Muscle layer of colon (tissue), 2 donors: ENCODE data around the gene POMGNT1.

Experiments
- H3K27ac ChIP-seq: one replicate; pipeline ENCODE4 v1.7.0; 2013; ENCODE audit warnings: low read depth, mild to moderate bottlenecking, low read length, moderate library complexity
- H3K27me3 ChIP-seq, 2 donors: one replicate each; pipeline ENCODE4 v1.7.0; 2013; ENCODE audit warnings: low read length in 2 of 2, mild to moderate bottlenecking in 2 of 2; ENCODE audit not compliant: insufficient read depth in 2 of 2, control insufficient read depth in 1 of 2
- H3K36me3 ChIP-seq: one replicate; pipeline ENCODE4 v1.7.0; 2013; ENCODE audit warnings: mild to moderate bottlenecking, low read length; ENCODE audit not compliant: insufficient read depth
- H3K4me1 ChIP-seq: one replicate; pipeline ENCODE4 v1.7.0; 2013; ENCODE audit warnings: mild to moderate bottlenecking, low read length; ENCODE audit not compliant: insufficient read depth
- H3K4me3 ChIP-seq, 2 donors: one replicate each; pipeline ENCODE4 v1.7.0; 2013; ENCODE audit warnings: low read length in 2 of 2, low read depth in 1 of 2, mild to moderate bottlenecking in 1 of 2, moderate library complexity in 1 of 2
- H3K9ac ChIP-seq: one replicate; pipeline ENCODE4 v1.7.0; 2013; ENCODE audit warnings: low read length
- H3K9me3 ChIP-seq: one replicate; pipeline ENCODE4 v1.7.0; 2013; ENCODE audit warnings: mild to moderate bottlenecking, low read length
- donor health status: abdominal sarcoma.
- donor health status: Adenocarcinoma of cecum.

POMGNT1 gene

DNA sequence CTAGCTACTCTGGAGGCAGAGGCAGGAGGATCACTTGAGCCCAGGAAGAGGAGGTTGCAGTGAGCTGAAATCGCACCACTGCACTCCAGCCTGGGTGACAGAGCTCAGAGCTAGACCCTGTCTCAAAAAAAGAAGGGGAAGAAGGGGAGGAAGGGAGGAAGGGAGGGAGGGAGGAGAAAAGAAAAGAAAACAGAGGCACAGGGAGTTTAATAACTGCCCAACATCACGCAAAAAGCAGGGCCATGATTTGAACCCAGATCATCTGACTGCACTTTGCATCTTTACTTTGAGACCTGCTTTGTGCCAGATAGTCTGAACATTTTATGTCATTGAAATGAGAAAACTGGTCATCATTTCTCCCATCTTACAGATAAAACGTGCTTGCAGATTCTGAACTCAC, 6.9 kb upstream of the POMGNT1 start:
- peaks cover 30% of the 10 kb centered on the region for H3K4me1 ChIP-seq
- no peak overlapping the region for H3K9ac ChIP-seq
- no peaks in the 10 kb centered on the region for H3K36me3 ChIP-seq
- H3K27me3 ChIP-seq = no peaks in the 10 kb centered on the region
- peak overlapping the region; percentile 3 for H3K27ac ChIP-seq
- no peaks in the 10 kb centered on the region for H3K9me3 ChIP-seq
- H3K4me3 ChIP-seq = peak overlapping the region in 1 of 2 donors; percentile 92

DNA sequence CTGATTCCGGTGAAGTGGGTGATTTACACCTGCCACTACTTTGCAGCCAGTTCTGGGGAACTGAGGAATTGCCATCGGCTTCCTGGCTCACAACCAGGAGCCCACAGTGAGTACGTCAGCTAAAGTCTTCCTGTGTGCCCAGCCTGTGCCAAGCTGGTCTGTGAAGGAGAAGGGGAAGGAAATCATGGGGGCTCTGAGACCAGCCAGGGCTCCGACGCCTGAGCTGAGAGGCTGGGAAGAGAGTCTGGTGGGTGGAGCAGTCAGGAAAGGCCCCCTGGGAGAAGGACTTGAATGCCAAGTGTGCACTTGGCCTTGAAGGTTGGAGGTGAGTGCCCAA, 6.1 kb upstream of the POMGNT1 start:
- Histone ChIP-seq H3K4me1 (peaks cover 30% of the 10 kb centered on the region), H3K9ac (peak overlapping the region; percentile 93), H3K4me3 (peak overlapping the region; percentile 92), H3K27me3 (no peaks in the 10 kb centered on the region), H3K9me3 (no peaks in the 10 kb centered on the region), H3K36me3 (no peaks in the 10 kb centered on the region), H3K27ac (peak overlapping the region; percentile 86)

DNA sequence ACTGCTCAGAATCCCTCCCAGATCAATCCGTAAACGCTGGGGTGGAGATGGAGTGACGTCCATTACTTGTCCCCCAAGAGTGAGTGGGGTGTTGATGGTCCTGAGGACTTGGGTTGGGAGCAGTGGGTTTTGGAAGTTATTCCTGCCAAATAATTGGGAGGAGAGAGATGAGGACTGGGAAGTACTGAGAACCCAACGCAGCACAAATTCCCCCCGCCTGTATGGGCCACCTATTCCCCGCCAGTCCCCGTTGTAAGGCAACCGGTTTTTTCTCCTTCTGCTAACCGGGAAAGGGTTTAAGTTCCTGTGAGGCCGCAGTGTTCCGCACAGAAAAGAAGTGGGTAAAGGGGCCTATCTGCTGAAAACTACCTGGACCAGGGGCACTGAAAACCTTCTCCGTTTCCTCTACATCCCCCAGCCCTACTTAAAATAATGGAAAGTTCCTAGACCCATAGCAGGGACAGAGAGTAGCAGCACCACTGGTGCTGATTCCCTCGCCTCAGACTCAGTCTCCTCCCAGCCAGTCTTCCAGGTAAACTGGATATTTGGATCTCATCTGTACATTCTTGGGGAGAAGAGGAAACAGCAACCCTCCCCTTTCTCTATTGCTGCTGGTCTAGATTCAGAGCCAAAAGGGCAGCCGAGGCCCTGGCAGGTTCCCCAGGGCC, 5.6 kb upstream of the POMGNT1 start:
- Histone ChIP-seq H3K27me3 (no peaks in the 10 kb centered on the region), H3K9ac (peak overlapping the region; percentile 93), H3K36me3 (no peaks in the 10 kb centered on the region), H3K4me1 (peaks cover 33% of the 10 kb centered on the region), H3K27ac (peak overlapping the region; percentile 86), H3K4me3 (peak overlapping the region; percentile 92), H3K9me3 (no peaks in the 10 kb centered on the region)

DNA sequence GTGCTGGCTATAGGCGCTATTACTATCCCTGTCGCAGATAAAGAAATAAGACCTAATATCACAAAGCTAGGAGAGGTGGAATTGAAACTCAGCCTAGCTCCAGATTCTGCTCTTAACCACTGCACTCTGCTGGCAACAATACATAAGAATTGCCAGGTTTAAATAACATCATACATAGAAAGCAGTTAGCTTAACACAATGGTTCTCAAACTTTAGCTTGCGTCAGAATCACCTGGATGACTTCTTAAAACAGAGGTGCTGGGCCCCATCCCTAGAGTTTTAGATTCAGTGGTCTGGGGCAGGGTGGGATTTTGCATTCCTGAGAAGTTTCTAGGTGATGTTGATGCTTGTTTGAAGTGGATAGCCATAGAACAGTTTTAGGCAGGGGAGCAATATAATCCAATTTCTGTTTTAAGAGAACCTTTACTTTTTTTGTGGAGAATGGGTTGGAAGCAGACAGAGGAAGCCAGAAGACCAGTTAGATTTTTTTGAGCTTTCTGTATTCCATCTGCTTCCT, 1.1 kb upstream of the POMGNT1 start:
- H3K9me3 ChIP-seq = no peaks in the 10 kb centered on the region
- H3K9ac ChIP-seq = no peak overlapping the region
- peaks cover 26% of the 10 kb centered on the region for H3K36me3 ChIP-seq
- H3K27ac ChIP-seq = no peak overlapping the region
- peaks cover 30% of the 10 kb centered on the region for H3K4me1 ChIP-seq
- H3K27me3 ChIP-seq = no peaks in the 10 kb centered on the region
- peak overlapping the region in 1 of 2 donors; percentile 84 for H3K4me3 ChIP-seq

DNA sequence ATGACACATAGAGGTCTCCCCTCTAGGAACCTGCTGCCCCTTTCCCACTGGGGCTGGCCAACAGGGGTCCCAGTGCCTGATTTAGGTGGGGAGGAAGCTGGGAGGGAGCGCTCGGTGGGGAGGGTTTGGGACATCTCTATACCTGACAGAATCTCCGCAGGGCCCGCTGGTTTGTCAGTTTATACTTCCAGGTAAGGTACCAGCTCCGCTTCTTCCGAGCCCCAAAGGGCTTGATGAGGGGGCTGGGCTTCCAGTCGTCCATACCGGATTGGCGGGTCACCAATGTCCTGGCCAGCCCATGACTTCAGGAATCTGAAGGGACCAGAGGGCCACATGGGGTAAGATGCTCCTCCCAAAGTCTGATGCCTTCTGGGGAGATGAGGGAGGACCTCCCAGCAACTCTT, 672 bp downstream of the POMGNT1 start:
- H3K36me3 ChIP-seq = peaks cover 42% of the 10 kb centered on the region
- no peaks in the 10 kb centered on the region for H3K9me3 ChIP-seq
- no peaks in the 10 kb centered on the region for H3K27me3 ChIP-seq
- H3K4me1 ChIP-seq = peaks cover 25% of the 10 kb centered on the region
- H3K4me3 ChIP-seq = peak overlapping the region; percentile 93 to 99
- H3K9ac ChIP-seq = peak overlapping the region; percentile 92
- peak overlapping the region; percentile 42 for H3K27ac ChIP-seq

DNA sequence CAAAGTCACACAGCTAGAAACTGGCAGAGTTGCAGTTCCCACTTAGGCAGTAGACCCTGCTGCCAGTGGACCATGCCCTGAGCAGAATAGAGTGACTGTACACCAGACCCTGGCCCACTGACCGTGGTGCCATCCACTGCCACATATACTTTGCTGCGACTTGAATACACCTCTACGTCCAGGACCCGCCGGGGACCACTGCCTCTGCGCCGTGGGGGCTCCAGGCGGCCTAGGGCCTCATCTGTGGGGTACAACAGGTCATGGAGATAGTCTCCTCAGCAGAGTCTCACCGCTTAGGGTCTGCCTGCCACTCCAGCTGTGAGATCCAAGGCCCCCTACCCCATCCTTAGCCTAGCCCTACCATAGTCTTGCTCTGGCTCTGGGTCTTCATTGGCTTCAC, 1.6 kb downstream of the POMGNT1 start:
- no peak overlapping the region for H3K27ac ChIP-seq
- no peaks in the 10 kb centered on the region for H3K27me3 ChIP-seq
- H3K36me3 ChIP-seq = peaks cover 50% of the 10 kb centered on the region
- H3K4me1 ChIP-seq = peaks cover 21% of the 10 kb centered on the region
- no peaks in the 10 kb centered on the region for H3K9me3 ChIP-seq
- H3K9ac ChIP-seq = no peak overlapping the region
- no peak overlapping the region for H3K4me3 ChIP-seq

DNA sequence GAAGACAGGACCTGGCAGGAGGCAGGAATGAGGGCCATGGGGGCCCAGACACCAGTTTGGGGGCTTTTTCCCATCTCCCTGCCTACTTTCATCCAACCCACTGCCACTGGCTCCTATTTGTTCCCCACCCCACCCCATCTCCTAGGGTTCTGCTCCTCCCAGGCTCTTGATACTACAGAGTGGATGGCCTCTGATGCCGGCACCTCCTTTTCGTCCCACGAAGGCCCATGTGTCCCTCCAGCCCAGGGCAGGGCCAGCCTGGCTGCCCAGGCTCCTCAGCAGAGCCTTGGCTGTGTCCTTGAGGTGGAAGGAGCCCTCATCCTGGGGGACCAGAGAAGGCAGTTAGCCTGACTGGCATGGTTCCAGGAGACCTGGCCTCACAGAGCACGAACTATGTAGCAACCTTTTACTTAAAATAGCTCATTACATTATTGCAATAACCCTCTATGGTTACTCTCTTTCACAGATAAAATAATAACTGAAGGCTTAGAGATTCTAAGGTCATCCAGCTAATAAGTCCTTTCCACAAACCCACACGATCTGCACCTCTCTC, 3.5 kb downstream of the POMGNT1 start:
- Histone ChIP-seq H3K4me3 (no peak overlapping the region), H3K4me1 (peaks cover 21% of the 10 kb centered on the region), H3K9me3 (no peaks in the 10 kb centered on the region), H3K27me3 (no peaks in the 10 kb centered on the region), H3K36me3 (peaks cover 60% of the 10 kb centered on the region), H3K9ac (no peak overlapping the region), H3K27ac (no peak overlapping the region)

DNA sequence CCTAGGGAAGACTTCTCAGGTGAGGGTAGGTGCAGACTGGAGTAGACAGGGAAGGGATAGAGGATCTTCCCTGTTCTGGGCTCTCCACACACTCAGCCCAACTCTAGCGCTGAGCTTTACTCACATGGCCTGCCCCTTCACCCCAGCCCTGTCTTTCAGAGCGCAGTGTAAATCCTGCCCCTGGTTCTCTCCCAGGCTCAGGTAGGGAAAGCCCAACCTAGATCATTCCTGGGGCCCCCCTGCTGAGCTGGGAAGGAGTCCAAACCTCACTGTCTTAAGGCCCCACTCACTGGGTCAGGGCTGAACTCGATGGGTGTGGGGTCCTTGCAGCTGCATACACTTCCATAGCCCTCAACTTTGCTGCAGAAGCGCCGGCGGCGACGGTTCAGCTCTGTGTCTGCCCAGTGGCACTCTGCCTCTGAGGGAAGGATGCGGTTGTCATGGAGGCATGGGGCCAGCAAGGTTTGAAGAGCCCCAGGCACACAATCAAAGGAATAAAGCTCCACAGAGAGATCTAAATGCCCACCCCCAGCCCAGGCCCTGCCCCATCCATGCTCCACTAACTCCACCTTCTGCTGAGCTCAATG, 4.2 kb downstream of the POMGNT1 start:
- Histone ChIP-seq H3K4me1 (peaks cover 20% of the 10 kb centered on the region), H3K27ac (no peak overlapping the region), H3K27me3 (no peaks in the 10 kb centered on the region), H3K9me3 (no peaks in the 10 kb centered on the region), H3K36me3 (peaks cover 65% of the 10 kb centered on the region), H3K4me3 (no peak overlapping the region), H3K9ac (no peak overlapping the region)

DNA sequence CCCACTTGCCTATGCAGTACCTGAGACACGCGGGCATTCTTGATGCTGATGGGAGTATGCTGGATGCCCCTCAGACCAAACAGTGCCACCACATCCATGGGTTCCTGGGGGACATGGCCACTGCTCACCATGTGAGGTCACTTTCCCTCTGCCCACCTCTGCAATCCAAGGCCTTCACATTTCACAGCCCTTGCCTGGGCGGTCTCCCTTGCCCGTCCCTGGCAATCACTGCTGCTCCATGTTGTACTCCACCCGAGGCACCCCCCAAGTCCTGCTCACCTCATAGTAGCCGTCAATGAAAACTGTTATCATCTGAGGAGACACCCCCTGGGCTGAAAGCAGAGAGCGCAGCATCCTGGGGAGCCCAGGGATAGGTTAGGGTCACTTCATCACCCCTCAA, 4.9 kb downstream of the POMGNT1 start:
- Histone ChIP-seq H3K4me1 (peaks cover 15% of the 10 kb centered on the region), H3K27ac (no peak overlapping the region), H3K4me3 (no peak overlapping the region), H3K9me3 (no peaks in the 10 kb centered on the region), H3K9ac (no peak overlapping the region), H3K27me3 (no peaks in the 10 kb centered on the region), H3K36me3 (peaks cover 65% of the 10 kb centered on the region)

DNA sequence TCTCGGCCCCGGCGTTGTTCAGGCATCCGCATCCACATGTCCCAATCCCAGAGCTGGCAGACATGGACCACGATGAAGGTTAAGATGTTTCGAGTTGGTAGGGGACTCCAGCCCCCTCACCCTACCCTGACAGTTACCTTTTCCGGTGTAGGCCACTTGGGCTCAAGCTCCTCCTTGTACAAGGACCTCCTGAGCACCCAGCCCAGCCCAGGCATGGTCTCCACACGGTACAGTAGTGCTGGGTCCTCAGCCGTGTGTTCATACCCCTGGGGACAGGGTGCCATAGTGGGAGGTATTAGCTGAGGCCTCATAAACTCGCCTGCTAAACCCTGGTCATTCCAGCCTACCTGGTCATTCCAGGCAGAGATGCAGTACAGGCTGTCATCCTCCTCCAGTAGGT, 6.1 kb downstream of the POMGNT1 start:
- Histone ChIP-seq H3K4me3 (no peak overlapping the region), H3K4me1 (peaks cover 7% of the 10 kb centered on the region), H3K27ac (no peak overlapping the region), H3K36me3 (peaks cover 65% of the 10 kb centered on the region), H3K27me3 (no peaks in the 10 kb centered on the region), H3K9ac (no peak overlapping the region), H3K9me3 (no peaks in the 10 kb centered on the region)

DNA sequence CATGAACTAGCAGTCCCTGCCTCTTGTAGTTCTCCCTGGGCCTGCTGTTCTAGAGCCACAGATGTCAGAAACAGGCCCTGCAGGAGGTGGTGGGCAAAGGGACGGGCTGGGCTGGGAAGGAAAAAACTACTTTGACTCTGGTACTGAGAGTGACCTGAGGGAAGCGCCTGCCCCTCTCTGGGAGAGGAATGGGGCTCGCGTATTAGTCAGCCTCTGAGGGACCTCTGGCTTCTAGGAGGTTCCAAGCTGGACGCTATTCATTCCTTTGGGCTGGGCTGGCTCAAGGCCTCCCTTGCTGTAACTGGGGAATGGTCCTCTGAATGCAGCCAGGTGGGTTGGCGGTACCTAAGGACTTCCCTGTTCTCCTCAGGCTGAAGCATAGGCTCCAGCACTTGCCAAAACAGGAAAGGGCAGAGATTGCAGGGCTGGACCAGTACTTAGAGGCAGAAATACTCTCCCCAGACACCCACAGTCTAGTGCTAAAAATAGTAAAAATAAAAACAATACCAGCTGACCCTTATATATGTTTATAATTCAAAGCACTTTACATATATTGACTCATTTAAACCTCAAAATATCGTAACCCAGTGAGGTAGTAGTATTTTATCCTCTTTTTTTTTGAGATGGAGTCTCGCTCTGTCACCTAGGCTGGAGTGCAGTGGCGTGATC, 7.1 kb downstream of the POMGNT1 start:
- Histone ChIP-seq H3K36me3 (peaks cover 58% of the 10 kb centered on the region), H3K27ac (no peak overlapping the region), H3K27me3 (no peaks in the 10 kb centered on the region), H3K9ac (no peak overlapping the region), H3K9me3 (no peaks in the 10 kb centered on the region), H3K4me3 (no peak overlapping the region), H3K4me1 (no peaks in the 10 kb centered on the region)
